GM12875 (cell line): ENCODE results near the gene MBD3L2.

Experiments used
- H3K4me3 ChIP-seq: one replicate; pipeline ENCODE4 v1.5.1; 2011; ENCODE audit warnings: low read depth, low read length, control low read depth
- TF ChIP-seq, protein P1 (sequence below): IDR thresholded peaks from 2 replicates; pipeline ENCODE4 v1.5.1; 2011; ENCODE audit warnings: low read depth, mild to moderate bottlenecking, control low read depth, inconsistent platforms, low read length, moderate library complexity, borderline replicate concordance; ENCODE audit not compliant: insufficient read depth

Gene MBD3L2

DNA sequence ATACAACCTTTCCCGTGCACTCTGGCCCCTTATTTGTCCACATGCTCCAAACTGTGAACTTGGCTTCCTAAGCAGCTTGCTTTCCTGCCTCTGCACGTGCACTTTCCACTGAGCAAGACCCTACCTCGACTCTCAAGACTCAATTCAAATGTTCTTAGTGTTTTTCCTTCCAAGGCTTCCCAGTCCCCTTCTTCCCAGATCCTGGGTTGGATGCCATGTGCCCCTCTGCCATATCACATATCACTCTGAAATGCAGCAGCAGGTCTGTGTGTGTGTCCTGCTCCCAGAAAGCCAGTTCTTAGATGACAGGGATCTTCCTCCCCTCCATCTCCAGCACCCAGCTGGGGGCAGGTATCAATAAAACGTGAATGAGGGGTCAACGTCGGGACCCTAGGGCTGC is 23.4 kb downstream of the MBD3L2 start:
- TF ChIP-seq, protein P1, sequence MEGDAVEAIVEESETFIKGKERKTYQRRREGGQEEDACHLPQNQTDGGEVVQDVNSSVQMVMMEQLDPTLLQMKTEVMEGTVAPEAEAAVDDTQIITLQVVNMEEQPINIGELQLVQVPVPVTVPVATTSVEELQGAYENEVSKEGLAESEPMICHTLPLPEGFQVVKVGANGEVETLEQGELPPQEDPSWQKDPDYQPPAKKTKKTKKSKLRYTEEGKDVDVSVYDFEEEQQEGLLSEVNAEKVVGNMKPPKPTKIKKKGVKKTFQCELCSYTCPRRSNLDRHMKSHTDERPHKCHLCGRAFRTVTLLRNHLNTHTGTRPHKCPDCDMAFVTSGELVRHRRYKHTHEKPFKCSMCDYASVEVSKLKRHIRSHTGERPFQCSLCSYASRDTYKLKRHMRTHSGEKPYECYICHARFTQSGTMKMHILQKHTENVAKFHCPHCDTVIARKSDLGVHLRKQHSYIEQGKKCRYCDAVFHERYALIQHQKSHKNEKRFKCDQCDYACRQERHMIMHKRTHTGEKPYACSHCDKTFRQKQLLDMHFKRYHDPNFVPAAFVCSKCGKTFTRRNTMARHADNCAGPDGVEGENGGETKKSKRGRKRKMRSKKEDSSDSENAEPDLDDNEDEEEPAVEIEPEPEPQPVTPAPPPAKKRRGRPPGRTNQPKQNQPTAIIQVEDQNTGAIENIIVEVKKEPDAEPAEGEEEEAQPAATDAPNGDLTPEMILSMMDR: no peak
- no peak overlapping the region for H3K4me3 ChIP-seq

GRCh38 chr19:7074705-7075282 is 25.7 kb downstream of the MBD3L2 start:
- TF ChIP-seq, protein P1: no peak
- H3K4me3 ChIP-seq: no peak overlapping the region

GRCh38 chr19:7076151-7076550 is 27.0 kb downstream of the MBD3L2 start:
- TF ChIP-seq, protein P1: no peak
- no peak overlapping the region for H3K4me3 ChIP-seq

- no peak overlapping the region for H3K4me3 ChIP-seq
- TF ChIP-seq, protein P1: no peak
These were observed 28.9 kb downstream of the MBD3L2 start for GRCh38 chr19:7078008-7078407.

GRCh38 chr19:7083076-7083956 is 34.2 kb downstream of the MBD3L2 start:
- no peak overlapping the region for H3K4me3 ChIP-seq
- TF ChIP-seq, protein P1: no peak

DNA sequence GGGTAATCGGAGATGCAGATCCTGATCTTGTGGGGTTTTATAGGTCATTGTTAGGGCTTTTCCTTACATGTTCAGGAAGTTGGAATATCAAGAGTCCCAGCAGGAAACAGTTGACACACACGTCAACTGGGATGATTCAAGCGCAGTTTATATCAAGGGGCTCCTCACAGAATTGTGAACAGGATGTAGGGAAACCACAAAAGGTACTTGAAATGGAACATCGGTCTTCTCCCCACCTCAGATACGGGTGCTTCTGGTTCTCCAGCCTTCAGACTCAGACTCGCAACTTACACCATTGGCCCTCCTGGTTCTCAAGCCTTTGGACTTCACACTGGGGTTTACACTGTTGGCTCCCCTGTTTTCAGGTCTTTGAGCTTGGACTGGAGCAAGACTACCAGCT is 39.9 kb downstream of the MBD3L2 start:
- TF ChIP-seq, protein P1: no peak
- no peak overlapping the region for H3K4me3 ChIP-seq

GRCh38 chr19:7098096-7098495 is 49.0 kb downstream of the MBD3L2 start:
- TF ChIP-seq, protein P1: no peak
- no peak overlapping the region for H3K4me3 ChIP-seq
